DMS153 treated with DMSO at 0.1 percent for 48 hours (cell line): Measurements from ENCODE around the gene C14orf132.
"Not testable (repeated sequence)": the region's sequence is repeated elsewhere in the genome, so short reads cannot be mapped to it uniquely, and the experiment has no call there.

Experiments
- DNase-seq: peaks from one replicate; lab custom pipeline; 2025; ENCODE audit not compliant: unreplicated experiment; lab: John Stamatoyannopoulos, UW

C14orf132 gene

GRCh38 chr14:96058576-96059200 is 19.5 kb downstream of the C14orf132 start:
- DNase-seq = no peak

GRCh38 chr14:96059519-96060135 is 20.5 kb downstream of the C14orf132 start:
- DNase-seq = no peak

- no peak for DNase-seq
These were observed 21.2 kb downstream of the C14orf132 start for GRCh38 chr14:96060186-96060933.

GRCh38 chr14:96062010-96062409 is 22.8 kb downstream of the C14orf132 start:
- DNase-seq = no peak

GRCh38 chr14:96062506-96062905 is 23.3 kb downstream of the C14orf132 start:
- no peak for DNase-seq

GRCh38 chr14:96064866-96065265 is 25.7 kb downstream of the C14orf132 start:
- no peak for DNase-seq

- no peak for DNase-seq
These were observed 26.7 kb downstream of the C14orf132 start for GRCh38 chr14:96065661-96066459.

GRCh38 chr14:96066976-96067375 is 27.8 kb downstream of the C14orf132 start:
- no peak for DNase-seq

GRCh38 chr14:96067985-96068930 is 29.1 kb downstream of the C14orf132 start:
- DNase-seq = no peak

- no peak for DNase-seq
These were observed 30.3 kb downstream of the C14orf132 start for GRCh38 chr14:96069421-96069820.

GRCh38 chr14:96071561-96071960 is 32.4 kb downstream of the C14orf132 start:
- DNase-seq = no peak

- DNase-seq = no peak
These were observed 32.9 kb downstream of the C14orf132 start for GRCh38 chr14:96072076-96072475.

- DNase-seq = no peak
These were observed 33.6 kb downstream of the C14orf132 start for GRCh38 chr14:96072746-96073145.

GRCh38 chr14:96073260-96074039 is 34.3 kb downstream of the C14orf132 start:
- not testable (repeated sequence) for DNase-seq

- no peak for DNase-seq
These were observed 38.9 kb downstream of the C14orf132 start for GRCh38 chr14:96077983-96078624.

GRCh38 chr14:96078625-96079016 is 39.5 kb downstream of the C14orf132 start:
- DNase-seq = no peak

GRCh38 chr14:96079066-96079465 is 39.9 kb downstream of the C14orf132 start:
- no peak for DNase-seq

- no peak for DNase-seq
These were observed 41.4 kb downstream of the C14orf132 start for GRCh38 chr14:96080571-96080970.

GRCh38 chr14:96081224-96081623 is 42.1 kb downstream of the C14orf132 start:
- DNase-seq = no peak
